ENCODE measurements around the gene TAL1.

Gene TAL1

DNA sequence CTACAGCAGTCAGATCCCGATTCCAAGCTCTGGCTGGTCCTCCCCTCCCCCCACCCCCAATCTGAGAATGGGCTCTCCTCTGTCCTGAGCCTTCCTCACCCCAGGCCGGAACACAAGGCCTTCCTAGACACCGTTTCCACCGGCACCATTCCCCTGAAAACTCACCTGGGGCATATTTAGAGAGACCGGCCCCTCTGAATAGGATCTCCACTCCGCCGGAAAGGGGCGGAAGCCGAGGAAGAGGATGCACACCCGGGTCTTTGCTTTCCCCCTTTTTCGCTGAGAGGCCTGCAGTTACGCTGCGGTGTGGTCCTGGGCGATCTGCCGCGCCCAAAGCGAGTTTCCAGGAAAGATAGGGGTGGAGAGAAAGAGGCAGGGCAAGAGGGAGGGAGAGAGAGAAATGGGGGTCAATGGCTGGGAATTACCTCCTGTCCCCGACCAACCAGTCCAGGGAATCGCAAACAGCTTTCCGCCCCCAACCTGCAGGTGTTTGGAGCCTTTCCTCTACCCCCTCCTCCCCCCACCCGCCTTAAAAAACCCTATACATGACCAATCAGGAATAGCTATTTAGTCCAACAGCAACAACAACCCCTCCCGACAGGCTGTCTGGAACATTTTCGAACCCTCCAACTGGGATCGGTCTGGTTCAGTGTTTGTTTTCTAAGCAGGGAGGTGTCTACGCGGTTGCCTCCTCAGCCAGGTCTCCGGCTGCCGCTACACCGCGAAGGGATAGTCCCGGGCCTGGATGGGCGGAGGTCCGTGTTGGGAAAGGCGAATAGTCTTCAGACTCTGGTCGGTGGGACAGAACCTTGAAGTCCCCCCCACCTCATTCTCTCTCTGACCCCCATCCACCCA, 2.8 kb downstream of the TAL1 start:
- no peak for DNase-seq

DNA sequence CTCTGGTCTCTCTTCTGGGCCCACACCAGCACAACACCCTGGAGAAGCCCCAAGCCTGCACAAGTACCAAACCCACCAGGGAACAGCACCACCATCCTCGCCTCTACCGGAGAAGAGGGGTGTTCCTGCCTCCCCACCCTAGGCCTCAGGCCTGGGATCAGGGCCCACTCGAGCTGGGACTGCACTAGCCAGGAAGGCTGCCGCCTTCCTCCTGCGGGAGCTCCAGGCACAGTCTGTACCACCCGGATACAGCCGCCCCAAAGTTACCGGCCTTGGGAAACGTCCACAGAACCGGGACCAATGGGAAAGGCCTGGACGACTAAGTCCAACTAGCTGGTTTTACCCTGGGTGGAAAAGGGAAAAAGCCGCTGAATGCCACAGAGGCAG, 3.4 kb downstream of the TAL1 start:
- DNase-seq: no peak

DNA sequence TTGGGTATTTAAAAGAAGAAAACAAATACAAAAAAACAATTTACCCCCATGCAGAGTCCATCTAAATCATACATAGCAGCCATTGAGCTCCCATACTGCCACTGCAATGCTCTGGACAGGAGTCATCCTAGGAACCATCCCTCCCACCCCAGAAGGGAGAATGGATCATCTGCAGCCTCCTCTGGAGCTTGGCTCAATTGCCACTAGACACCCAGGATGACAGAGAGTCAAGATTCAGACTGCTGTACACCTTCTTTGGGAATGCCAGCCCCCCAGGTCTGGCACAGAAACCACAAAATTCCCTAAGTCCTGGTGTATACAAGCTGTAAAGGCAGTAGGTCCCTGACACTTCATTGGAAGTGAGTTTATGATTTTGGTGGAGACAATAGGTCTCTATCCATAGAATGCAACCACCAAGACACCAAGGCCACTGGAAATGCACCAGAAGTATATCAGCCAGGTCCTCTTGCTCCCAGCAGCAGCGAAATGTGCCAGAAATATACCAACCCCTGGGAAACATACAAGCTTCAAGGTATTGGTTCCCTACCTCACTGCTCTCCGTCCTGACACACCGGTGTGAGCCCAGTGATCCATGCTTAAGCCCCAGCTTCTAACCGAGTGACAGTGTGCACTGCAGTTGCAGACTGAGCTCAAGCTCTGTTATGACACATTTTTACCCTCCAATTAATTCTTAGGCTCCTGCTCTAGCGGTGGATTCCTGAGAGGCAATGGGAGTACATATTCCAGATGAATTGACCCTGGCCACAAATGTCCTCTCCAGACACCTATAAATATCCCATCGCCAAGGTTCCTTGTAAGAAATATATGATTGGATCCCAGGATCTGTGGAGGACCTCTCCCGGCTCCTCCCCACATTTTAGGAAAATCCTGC, 4.4 kb downstream of the TAL1 start:
- no peak for DNase-seq

DNA sequence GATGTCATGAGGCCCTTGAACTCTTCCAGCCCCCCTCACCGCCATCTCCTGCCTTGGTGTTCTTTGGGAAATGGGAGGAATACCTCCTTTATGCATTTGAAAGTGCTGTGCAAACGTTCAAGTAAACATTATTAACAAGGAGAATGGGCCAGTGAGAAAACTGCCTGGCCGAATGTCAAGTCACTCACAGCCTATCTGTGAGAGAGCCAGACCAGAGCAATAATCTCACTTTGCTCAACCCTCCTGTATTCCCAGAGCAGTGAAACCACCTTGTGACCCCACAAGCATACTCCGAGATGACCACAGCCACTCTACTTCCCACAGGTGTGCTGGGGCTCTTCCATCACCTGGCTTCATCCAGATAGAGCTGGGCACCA, 5.2 kb downstream of the TAL1 start:
- DNase-seq: no peak

DNA sequence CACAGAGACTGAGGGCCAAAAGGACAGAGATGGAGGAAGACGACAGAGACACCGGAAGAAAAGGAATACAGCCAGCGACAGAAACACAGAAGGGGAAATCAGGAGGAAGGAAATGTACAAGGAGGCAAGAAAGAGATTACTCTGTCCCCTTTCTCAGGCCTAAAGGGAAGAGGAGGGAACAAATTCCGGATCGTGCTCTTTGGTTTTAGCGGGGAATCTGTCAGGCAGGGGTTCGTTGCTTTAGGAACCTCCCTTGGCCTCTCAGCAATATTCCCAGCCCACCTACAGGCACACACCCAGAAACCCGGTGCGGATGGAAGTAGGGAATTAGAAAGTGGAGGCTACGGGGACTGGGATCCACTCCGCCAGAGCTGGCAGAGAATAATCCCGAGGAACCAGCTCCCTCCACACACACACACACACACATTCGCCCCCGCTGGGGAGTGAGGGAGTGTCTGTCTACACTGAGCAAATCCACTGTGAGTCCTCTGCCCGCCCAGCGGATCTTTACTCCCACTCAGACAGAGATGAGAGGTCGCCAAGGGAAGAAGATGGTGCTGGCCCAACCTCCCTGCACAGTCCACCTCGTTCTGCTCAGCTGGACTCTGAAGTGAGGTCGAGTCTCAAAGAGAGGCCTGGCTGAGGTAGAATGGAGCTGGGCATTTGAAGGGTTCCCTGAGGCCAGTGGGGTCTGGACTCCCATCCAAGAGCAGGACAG, 5.7 kb downstream of the TAL1 start:
- DNase-seq: no peak

DNA sequence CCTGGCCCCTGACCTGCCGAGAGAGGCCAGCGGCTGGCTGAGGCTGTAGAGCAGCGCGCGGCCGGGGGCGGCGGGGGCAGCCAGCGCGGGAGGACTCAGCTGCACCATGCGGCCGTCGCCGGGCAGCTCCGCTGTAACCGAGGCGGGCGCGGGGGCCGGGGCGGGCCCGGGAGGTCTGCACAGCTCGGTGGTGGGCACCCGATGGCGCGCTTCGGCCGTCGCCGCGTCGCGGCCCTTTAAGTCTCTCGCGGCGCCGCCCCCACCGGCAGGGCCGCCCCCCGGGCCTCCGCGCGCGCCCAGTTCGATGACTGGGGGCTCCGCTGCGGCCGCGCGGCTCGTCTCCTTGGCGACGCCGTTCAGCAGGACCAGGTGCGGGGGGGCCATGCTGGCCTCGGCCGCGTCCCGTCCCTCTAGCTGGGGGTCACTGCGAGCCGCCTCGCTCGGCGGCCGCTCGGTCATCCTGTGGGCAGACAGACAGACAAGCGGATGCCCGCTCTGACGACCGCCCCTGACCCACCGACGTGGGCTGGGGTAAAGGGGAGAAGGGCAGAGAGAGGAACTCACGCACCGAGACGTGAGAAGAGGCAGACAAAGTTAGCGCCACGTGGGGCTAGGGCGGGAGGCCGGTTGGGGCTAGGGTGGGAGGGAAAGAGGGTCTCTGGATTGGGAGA, 6.5 kb downstream of the TAL1 start:
- DNase-seq: no peak

DNA sequence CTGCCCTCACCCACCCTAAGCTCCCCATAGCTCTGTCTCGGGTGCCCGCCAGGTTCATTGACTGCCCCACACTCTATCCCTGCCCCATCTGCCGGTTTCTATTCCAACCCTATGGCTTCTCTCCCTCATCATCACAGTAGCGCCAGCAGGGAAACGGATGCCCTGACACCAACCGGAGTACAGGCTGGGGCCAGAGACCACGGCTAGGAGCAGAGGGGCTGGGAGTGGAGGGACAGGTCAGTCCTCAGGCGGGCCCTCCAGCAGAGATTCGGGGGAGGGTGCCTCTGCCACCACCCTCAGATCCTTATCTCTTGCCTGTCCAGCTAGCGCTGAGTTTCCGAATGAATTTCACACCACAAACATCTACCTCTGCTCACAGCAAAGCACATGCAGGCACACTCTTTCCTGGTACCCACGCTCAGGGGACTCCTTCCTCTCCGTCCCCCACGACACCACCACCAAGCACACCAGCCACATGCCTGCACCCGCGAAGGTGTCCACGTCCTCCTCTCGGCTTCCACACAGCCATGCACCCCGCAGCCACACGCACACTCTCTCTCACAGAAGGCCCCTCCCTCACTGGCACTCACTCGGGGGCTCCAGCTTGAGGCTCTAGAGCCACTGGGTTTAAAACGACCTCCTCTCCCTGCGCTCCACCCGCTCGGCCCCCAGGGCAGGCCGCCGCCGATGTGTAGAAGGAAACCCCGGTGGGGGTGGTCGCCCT, 7.2 kb downstream of the TAL1 start:
- DNase-seq: no peak

DNA sequence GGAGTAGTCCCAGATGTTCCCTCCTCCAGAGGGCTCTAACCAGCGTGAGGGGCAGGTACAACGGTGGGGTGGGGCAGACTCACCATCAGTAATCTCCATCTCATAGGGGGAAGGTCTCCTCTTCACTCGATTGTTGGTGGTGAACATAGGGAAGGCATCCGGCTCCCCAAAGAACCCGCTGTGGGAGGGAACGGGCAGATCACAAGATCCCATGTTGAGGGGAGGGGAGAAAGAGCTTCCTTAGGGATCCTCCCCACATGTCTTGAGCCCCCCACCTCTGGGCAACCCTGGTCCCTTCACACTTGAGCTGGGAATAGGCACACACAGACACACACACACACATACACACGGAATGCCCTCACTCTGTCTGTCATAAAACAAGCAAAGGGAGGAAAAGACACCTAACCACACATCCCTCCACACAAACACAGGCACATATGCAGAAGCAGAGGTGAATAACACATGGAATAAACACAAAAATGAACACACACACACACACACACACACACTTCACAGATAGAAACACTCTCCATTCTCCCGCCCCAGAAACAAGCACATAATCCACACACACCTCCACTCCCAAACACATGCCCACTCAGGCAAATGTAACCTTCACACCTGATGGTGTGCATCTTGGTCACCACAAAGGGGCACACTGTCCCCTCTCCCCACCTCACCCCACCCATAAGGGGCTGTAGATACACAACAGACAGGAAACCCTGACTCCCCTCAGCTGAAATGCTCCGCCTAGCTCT, 7.9 kb downstream of the TAL1 start:
- no peak for DNase-seq

DNA sequence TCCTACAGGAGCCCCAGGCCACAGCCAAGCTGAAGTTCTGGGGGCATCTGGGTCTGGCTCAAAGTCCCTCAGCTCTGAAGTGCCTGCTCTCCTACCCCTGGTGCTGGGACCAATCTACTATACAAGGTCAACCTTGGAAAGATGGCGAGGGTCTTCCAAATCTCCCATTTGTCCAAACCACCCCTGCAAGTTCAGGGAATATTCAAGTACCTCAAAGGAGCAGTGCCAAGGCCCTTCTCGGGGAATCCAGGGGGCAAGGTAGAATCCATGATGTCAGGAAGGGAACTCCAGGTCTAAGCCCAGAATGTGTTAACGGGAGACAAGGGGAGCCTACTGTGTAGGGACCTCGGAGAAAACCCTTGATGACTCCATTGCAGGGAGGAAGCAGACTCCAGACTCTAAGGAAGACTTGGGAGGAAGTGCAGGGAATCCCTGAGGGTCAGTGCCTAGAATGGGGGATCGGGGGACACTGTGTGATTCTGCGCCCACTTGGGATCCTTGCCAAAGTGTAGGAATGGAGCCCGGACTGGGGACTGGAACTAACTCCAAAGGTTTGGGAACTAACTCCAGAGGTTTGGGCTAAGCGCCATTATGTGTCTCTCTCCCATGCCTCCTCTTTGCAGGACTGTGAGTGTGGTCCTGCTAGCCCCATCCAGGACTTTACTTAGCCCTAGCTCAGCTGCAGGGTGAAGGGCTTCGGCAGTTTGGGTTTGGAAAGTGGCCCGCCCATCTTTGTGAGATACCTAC, 8.7 kb downstream of the TAL1 start:
- no peak for DNase-seq

DNA sequence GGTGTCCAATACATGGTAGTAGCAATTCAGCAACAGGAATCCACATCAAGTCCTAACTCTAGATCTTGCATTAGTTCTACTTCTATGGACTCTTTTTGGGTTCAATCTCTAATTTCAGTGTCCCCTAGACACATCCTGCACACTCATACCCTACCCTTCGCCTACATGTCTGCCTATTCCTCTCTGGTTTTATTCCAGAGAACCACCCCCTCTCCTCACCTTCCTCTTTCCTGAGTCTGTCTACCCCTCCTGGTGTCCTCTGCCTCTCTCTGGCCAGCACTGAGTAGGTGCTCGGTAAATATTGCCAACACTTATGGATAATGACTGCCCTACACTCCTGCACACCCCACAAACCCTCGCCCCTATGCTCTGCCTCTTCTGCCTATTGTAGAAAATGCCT, 9.5 kb downstream of the TAL1 start:
- DNase-seq: no peak

DNA sequence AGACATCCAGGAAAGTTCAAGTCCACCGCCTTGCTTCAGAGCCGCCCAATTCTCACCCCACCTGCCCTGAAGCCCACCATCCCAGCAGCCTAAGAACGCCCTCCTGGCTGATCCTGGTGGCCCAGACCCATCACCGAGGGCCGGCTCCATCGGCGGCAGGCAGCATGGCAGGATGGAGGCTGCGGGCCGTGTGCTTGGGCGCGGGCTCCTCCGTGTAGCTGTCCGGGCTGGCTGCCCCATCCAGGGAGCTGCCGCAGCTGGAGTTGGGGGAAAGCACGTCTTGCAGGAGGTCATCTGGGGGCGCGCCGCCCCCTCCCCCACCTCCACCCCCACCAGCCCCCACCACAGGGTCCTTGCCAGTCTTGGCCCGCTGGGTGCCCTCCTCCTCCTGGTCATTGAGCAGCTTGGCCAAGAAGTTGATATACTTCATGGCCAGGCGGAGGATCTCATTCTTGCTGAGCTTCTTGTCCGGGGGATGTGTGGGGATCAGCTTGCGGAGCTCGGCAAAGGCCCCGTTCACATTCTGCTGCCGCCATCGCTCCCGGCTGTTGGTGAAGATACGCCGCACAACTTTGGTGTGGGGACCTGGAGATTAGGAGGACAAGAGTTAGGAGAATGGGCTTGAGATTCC, 12.3 kb downstream of the TAL1 start:
- no peak for DNase-seq

DNA sequence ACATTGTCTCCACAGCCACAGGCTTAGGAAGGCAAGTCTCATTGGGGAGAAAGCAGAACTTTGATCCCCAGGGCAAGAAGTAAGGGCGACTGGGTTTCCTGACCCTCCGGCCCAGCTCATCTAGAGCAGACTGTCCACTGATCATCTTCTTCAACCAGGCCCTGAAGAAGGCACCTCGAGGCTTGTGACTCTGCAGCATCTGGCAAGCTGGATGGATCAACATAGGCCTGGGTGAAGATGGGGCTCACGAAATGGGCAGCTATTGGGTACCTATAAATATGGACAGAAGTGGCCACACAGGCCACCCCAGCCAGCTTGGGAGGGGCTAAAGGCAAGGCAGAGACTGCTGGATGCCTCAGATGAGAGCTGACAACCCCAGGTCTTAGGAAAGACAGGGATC, 13.0 kb downstream of the TAL1 start:
- no peak for DNase-seq

DNA sequence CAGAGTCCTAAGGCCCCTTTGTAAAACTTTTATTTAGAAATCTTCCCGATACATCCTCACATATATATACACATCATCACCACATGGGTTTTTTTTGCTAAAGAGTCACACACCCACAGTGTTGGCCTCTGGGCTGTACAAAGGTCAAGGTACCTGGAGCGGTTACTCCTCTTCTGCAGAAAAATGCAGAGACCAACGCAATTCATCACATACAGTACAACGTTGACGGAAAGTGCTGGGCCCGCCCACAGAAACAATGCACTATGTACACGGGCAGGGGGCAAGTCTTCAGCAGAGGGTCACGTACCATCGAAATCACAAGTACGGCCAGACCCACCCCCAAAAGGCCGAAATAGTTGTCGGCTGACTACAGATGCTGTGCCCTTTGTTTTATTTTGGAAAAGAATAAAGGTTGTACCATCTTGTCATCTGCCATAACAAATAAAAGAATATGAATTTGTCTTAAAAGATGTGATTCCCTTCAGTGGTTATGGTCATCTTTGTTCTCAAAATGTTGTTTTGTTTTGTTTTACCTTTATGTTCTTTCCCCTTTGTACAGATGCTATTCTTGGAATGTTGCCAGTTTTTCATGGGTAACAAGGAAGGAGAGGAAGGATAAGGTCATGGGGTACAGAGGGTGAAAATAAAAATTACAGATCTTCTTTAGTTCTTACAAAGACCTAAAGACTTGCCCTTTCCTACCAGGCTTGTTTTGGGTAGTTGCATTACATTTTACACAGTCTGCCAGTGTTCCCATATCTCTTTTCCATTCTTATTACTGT, 15.6 kb downstream of the TAL1 start:
- DNase-seq: no peak

DNA sequence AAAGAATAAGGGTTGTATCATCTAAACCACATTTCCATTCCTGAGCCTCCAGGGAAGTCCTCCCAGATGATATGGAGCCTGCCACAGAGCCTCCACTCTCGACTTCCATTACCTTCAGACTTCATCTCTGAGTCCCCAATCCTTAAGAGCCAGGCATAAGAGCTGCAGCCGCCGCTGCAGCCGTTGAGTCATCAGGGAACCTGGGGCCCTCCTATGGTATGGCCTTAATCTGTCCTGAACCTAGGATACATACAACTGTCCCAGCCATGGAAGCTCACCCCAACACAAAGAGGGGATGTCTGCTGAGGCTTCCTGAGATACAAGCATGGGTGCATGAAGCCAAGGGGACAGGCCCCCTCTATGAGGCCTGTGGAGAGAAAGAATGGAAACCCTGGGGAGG, 16.3 kb downstream of the TAL1 start:
- DNase-seq: no peak

DNA sequence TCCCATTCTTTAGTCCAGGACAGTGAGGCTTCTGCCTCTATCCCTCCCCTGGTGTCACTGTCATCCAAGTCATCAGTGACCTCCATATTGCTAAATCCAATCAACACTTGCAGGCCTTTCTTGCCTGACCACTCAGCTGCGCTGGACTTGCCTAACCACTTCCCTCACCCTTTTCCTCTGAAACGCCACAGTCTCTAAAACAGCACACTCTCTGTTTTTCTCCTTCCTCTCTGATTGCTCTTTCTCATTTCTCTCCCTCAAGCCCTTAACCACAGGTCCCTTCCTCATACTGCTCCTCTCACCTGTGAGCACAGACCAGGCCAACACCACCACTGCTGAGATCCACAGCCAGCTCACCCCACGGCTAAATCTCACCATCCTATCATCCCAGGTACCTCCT, 17.5 kb downstream of the TAL1 start:
- no peak for DNase-seq

DNA sequence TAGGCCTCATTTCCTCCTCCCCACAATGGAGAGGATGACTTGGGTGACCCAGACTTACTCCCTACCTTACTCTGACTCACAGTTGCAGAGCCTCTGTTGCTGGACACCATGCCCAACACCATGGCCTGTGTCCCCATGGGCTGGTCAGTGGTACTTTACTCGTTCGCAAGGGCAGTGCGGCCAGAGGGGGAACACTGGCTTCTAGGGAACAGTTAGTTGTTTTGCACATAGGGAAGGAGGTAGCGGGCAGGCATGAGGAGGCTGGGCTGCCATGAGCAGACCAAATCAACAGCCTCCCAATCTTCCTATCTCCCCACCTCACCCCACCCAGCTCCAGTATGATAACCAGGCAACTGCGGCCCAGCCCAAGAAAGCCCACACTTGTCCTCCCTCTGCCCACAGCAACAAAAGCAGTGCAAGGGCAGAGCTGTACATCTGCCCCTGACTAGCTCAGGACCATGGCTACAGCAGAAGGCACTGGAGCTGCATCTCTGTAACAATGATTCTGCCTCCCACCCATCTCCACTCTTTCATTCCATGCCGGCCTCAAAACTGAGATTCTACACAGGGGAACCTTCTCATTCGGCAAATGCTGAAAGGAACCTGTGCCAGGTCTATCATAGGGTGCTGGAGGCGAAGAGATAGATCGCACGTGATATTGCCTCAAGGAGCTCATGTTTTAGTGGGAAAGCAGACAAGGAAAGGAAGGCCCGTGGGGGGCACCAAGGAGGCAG, 18.6 kb downstream of the TAL1 start:
- no peak for DNase-seq

DNA sequence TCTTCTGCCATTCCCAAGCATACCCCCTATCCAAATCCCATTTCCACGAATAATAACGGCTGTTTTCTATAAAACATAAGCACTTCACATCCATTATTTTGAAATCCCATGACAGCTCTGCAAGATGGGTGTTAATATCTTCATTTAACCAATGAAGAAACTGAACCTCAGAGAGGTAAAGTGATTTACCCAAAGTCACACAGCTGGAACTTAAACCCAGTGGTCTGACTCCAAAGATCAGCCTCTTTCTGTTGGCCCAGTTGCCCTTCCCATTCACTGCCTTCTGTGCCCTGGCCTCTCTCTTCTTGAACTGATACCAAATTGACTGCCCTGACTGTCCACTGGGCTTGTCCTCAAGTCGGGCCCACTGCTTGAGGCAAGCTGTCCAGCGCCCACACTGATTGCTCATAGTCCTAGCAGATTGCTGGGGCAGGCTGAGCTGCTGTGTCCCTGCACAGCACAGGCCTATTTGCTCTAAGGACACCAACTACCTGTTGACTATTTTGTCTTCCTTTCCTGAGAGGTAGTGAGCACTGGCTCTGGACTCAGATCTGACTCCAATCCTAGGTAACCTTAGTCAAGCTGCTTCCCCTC, 19.3 kb downstream of the TAL1 start:
- no peak for DNase-seq

DNA sequence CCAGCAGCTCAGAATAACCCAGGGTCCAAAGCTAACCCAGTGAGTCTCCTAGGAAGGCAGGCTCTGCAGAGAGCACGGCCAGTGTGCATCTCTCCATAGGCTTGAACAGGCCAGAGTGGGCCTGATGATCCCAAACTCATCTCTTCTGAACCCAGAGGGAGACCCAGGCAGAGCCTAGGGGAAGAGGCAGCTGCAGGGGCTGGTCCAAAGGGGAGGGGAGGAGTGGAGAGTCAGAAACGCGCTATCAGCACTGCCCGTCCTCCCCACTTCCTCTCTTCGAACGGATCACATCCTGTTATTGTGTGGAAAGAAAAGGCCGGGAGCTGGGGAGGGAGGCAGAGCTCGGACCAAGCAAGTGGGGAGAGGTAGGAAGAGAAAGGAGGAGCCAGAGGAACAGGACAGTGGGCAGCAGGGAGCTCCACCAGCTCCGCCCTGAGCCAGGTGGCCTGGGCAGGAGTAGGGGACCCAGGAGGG, 20.2 kb downstream of the TAL1 start:
- DNase-seq: no peak
